Duodenal mucosa (tissue), 2 donors: Measurements from ENCODE around the gene CTDSP2.
"Not testable (repeated sequence)": the region's sequence is repeated elsewhere in the genome, so short reads cannot be mapped to it uniquely, and the experiment has no call there.

Experiments
- H3K27ac ChIP-seq: one replicate; pipeline ENCODE4 v1.7.0; 2013; ENCODE audit warnings: low read depth, low read length
- H3K27me3 ChIP-seq, 2 donors: one replicate each; pipeline ENCODE4 v1.7.0; 2013; ENCODE audit warnings: low read length in 2 of 2, control low read depth in 1 of 2; ENCODE audit not compliant: insufficient read depth in 2 of 2, control insufficient read depth in 1 of 2
- H3K36me3 ChIP-seq, 2 donors: one replicate each; pipeline ENCODE4 v1.7.0; 2013; ENCODE audit warnings: low read length in 2 of 2, control low read depth in 1 of 2; ENCODE audit not compliant: insufficient read depth in 2 of 2, control insufficient read depth in 1 of 2
- H3K4me1 ChIP-seq, 2 donors: one replicate each; pipeline ENCODE4 v1.7.0; 2013; ENCODE audit warnings: low read length in 2 of 2, control low read depth in 1 of 2; ENCODE audit not compliant: insufficient read depth in 2 of 2, control insufficient read depth in 1 of 2
- H3K4me3 ChIP-seq, 2 donors: one replicate each; pipeline ENCODE4 v1.7.0; 2013; ENCODE audit warnings: low read length in 2 of 2, low read depth in 1 of 2
- H3K9ac ChIP-seq, 2 donors: one replicate each; pipeline ENCODE4 v1.7.0; 2013; ENCODE audit warnings: low read length in 2 of 2, low read depth in 1 of 2
- H3K9me3 ChIP-seq, 2 donors: one replicate each; pipeline ENCODE4 v1.7.0; 2013; ENCODE audit warnings: low read length in 2 of 2, control low read depth in 1 of 2; ENCODE audit not compliant: control insufficient read depth in 1 of 2

CTDSP2 gene

DNA sequence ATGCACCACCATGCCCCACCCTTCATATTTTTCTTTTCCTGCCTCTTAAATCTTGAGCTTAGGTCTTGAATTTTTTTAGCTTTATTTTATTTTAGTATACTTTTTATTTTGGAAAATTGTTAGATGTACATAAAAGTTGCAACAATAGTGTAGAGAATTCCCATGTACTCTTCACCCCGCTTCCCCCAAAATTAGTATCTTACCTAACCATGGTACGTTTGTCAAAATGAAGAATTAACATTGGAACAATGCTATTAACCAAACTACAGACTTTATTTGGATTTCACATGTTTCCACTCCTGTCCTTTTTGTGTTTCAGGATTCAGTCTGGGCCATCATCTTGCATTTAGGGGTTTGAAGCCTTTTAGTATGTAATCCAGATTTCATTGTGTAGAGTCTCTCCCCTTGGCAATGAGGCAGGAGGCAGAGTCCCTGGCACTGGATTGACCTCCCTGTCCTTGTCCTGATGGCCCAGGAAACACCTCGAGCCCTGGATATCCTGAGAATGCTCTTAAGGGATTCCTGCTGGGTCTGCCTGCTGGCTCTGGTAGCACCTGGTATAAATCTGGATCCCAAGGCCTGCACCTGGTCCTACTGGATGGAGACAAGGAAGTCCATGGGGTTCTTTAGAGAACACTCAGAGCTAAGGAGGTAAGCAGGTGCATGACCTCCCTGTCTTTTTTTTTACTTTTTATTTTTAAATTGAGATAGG lies 19.9 kb upstream of the CTDSP2 start:
- Histone ChIP-seq H3K27ac (no peak overlapping the region), H3K9ac (no peak overlapping the region), H3K9me3 (no peaks in the 10 kb centered on the region), H3K27me3 (peaks cover 0 to 7% of the 10 kb centered on the region in 2 donors), H3K4me1 (peaks cover 4 to 13% of the 10 kb centered on the region in 2 donors), H3K36me3 (no peaks in the 10 kb centered on the region), H3K4me3 (no peak overlapping the region)

GRCh38 chr12:57865084-57865751 lies 18.7 kb upstream of the CTDSP2 start:
- H3K9me3 ChIP-seq = no peaks in the 10 kb centered on the region
- H3K9ac ChIP-seq = peak overlapping the region; percentile 41 to 72
- H3K27me3 ChIP-seq = peaks cover 0 to 7% of the 10 kb centered on the region in 2 donors
- peak overlapping the region; percentile 64 to 67 for H3K4me3 ChIP-seq
- H3K4me1 ChIP-seq = peaks cover 4 to 13% of the 10 kb centered on the region in 2 donors
- H3K36me3 ChIP-seq = no peaks in the 10 kb centered on the region
- peak overlapping the region; percentile 73 for H3K27ac ChIP-seq

GRCh38 chr12:57864442-57865083 lies 18.0 kb upstream of the CTDSP2 start:
- Histone ChIP-seq H3K4me1 (peaks cover 4 to 13% of the 10 kb centered on the region in 2 donors), H3K9ac (peak overlapping the region; percentile 41 to 72), H3K9me3 (no peaks in the 10 kb centered on the region), H3K4me3 (peak overlapping the region; percentile 64 to 67), H3K36me3 (no peaks in the 10 kb centered on the region), H3K27ac (peak overlapping the region; percentile 73), H3K27me3 (peaks cover 0 to 7% of the 10 kb centered on the region in 2 donors)

DNA sequence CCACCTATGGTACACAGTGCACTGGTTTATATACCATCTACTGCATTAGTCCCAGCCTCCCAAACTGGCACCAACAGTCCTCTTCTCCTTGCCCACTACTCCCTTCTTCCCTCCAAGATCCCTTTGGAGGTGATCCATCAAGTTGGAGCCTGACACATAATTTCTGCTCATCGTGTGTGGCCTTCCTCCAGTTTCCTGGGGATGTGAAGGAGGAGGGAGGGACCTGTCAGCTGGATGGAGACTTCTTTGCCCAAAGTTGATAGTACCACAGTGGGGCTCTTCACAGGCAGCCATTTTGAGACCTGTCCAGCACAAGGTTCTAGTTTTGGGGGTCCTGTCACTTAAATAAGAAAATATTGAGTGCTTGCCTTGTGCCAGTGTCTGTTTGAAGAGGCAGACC lies 17.1 kb upstream of the CTDSP2 start:
- Histone ChIP-seq H3K27me3 (peaks cover 0 to 7% of the 10 kb centered on the region in 2 donors), H3K9ac (no peak overlapping the region), H3K36me3 (no peaks in the 10 kb centered on the region), H3K9me3 (no peaks in the 10 kb centered on the region), H3K27ac (no peak overlapping the region), H3K4me3 (no peak overlapping the region), H3K4me1 (peaks cover 4 to 13% of the 10 kb centered on the region in 2 donors)

- Histone ChIP-seq H3K27ac (no peak overlapping the region), H3K9me3 (no peaks in the 10 kb centered on the region), H3K9ac (no peak overlapping the region), H3K4me1 (peaks cover 4 to 9% of the 10 kb centered on the region in 2 donors), H3K27me3 (peaks cover 0 to 7% of the 10 kb centered on the region in 2 donors), H3K36me3 (no peaks in the 10 kb centered on the region), H3K4me3 (no peak overlapping the region)
These were observed 15.4 kb upstream of the CTDSP2 start for GRCh38 chr12:57861967-57862366.

GRCh38 chr12:57860883-57861282 lies 14.4 kb upstream of the CTDSP2 start:
- not testable (repeated sequence) for H3K9ac ChIP-seq, H3K9me3 ChIP-seq, H3K36me3 ChIP-seq, H3K27me3 ChIP-seq, H3K27ac ChIP-seq, H3K4me1 ChIP-seq, H3K4me3 ChIP-seq

GRCh38 chr12:57859121-57859520 lies 12.6 kb upstream of the CTDSP2 start:
- H3K27ac ChIP-seq = no peak overlapping the region
- no peak overlapping the region for H3K4me3 ChIP-seq
- no peaks in the 10 kb centered on the region for H3K36me3 ChIP-seq
- H3K9me3 ChIP-seq = no peaks in the 10 kb centered on the region
- no peak overlapping the region for H3K9ac ChIP-seq
- peaks cover 0 to 1% of the 10 kb centered on the region in 2 donors for H3K27me3 ChIP-seq
- H3K4me1 ChIP-seq = peaks cover under 1 to 2% of the 10 kb centered on the region in 2 donors

GRCh38 chr12:57858123-57858522 lies 11.6 kb upstream of the CTDSP2 start:
- H3K9me3 ChIP-seq, H3K27me3 ChIP-seq, H3K4me3 ChIP-seq, H3K36me3 ChIP-seq, H3K9ac ChIP-seq, H3K4me1 ChIP-seq, H3K27ac ChIP-seq: not testable (repeated sequence)

DNA sequence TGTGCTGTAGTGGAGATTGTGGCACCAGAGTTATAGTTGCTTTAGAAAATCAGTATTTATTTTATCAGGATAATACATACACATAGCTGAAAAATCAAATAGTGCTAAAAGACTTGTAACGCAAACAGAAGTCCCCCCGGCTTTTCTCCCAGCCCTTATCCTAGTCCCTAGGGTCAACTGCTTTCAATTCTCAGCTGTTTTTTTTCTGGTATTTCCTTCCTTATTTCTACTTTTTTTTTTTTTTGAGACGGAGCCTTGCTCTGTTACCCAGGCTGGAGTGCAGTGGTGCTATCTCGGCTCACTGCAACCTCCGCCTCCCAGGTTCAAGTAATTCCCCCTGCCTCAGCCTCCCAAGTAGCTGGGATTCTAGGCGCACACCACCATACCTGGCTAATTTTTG lies 8.4 kb upstream of the CTDSP2 start:
- Histone ChIP-seq H3K36me3 (no peaks in the 10 kb centered on the region), H3K4me3 (no peak overlapping the region), H3K27me3 (peaks cover 0 to 10% of the 10 kb centered on the region in 2 donors), H3K9me3 (no peaks in the 10 kb centered on the region), H3K4me1 (peaks cover 4 to 9% of the 10 kb centered on the region in 2 donors), H3K9ac (no peak overlapping the region), H3K27ac (no peak overlapping the region)

GRCh38 chr12:57853864-57854556 lies 7.5 kb upstream of the CTDSP2 start:
- H3K9ac ChIP-seq = no peak overlapping the region
- no peak overlapping the region for H3K27ac ChIP-seq
- H3K27me3 ChIP-seq = peaks cover 0 to 10% of the 10 kb centered on the region in 2 donors
- H3K9me3 ChIP-seq = no peaks in the 10 kb centered on the region
- no peak overlapping the region for H3K4me3 ChIP-seq
- no peaks in the 10 kb centered on the region for H3K36me3 ChIP-seq
- peaks cover 4 to 9% of the 10 kb centered on the region in 2 donors for H3K4me1 ChIP-seq
